GM11168 (cell line): ENCODE data around the gene TPP1.

Source experiments
- in situ Hi-C: fragments of 300-500 bp; cut with MboI; formaldehyde crosslinking; loops from one replicate; pipeline ENCODE4 v1.12.0; 2022; ENCODE audit warnings: low sequenced_read_pairs; ENCODE audit not compliant: unreplicated experiment

The TPP1 gene

DNA sequence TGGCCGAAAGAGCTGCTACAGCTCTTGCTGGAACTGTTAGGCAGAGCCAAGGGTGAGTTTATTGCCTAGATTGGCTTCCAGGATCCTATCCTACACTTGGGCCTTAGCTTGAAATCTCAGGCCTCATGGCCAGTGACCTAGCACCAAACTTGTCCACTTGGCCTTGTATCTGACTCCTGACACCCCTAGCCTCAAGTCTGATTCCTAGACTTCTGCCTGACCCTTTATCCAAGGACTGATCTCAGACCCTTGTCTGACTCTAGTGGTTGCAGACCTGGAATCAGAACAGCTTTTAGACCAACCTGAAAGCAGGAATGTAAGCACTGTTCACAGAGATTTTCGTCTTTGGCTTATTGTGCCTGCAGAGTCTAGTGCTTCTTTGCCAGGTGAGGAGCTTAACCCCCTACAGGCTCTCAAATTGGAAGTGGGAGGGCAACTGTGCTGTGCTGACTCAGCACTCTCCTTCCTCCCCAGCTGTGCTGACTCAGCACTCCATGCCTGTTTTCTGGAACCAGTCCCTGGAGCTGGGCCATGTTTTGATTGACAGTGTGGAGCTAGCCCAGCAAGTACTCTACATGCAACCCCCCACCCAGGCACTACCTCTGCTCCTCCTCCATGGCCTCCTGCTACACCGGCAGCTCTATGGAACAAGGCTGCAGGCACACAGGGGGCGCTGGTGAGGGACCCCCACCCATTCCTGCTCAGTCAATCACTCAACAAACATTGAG lies 50.9 kb downstream of the TPP1 start:
- in situ Hi-C loops: no loop called here

DNA sequence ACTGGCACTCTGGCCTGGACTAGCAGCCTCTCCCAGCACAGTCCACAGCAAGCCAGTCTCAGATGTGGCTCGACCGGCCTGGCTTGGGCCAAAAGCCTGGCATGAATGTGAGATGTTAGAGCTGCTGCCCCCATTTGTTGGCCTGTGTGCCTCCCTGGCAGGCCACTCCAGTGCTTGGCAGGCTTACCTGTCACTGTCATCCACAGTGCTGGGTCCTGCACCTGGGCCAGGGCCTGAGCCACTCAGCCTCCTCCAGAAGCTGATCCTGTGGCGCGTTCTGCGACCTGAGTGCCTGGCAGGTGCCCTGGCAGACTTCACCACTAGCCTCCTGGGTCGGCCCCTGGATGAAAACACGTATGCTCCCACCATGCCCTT lies 51.9 kb downstream of the TPP1 start:
- in situ Hi-C loops: no loop called here

- in situ Hi-C loops: no loop called here
Observed at GRCh38 chr11:6566704-6567370, 52.4 kb downstream of the TPP1 start.

DNA sequence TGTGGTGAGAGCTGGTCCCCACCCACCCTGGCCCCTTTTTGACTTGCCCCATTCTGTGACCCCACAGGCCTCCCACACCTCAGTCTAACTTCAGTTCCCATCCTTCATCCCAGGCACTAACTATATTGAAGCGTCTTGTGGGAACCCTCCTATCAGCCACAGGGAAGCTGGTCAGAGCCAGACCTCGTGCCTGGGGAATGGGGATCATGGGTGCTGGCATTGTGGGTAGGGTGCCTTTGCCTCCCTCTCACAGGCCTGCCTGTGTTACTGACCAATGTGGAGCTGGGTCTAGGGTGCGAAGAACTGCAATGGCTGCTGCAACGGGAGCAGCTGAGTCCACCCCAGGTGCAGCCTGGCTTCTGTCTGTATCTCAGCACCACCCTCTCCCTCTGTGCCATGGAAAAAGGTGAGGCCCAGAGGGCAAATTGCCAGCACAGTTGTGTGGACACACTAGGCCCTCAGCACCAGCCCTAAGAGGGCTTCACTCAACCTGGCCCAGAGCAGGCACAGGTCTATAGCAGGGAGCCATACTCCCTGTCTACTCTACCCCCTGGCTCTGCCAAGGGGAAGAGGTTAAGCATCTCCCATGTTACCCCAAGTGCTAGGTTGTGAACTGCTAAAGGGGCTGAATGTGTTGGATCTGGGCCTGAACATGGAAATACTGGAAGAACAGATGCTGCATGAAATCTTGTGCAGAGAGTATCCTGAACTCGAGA lies 53.1 kb downstream of the TPP1 start:
- in situ Hi-C loops: no loop called here

DNA sequence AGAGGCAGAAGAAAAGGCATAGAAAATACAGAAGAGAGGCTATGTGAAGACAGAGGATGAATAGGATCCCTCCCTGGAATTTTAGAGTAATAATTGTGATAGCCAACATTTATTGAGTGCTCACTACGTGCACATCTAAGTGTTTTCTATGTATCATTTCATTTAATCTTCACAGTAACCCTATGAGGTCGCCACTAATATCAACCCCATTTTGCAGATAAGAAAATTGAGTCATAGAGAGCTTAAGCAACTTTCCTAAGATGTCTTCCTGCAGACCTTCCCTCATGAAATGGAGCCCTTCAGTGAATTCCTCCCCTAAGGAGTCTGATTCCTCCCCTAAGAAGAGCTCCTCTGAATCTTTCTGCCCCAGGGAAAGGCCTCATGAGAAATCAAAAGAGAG lies 53.9 kb downstream of the TPP1 start:
- in situ Hi-C loops: no loop called here

DNA sequence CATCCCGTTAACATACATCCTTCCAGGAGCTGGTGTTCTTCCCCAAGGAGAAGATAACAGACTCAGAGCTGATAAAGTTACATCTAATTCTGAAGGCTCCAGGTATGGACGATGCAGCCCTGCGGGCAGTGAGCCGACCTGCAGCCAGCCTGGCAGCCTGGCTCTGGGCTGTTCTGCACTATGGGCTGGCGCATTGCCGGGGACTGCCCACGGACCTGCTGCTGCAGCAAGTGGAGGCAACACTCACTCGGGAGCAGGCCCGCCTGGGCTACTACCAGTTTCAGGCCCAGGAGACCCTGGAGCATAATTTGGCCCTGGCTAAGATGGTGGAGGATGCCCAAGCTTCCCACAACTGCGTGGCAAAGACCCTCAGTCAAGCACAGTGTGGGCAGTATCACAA lies 55.6 kb downstream of the TPP1 start:
- in situ Hi-C loops: no loop called here

DNA sequence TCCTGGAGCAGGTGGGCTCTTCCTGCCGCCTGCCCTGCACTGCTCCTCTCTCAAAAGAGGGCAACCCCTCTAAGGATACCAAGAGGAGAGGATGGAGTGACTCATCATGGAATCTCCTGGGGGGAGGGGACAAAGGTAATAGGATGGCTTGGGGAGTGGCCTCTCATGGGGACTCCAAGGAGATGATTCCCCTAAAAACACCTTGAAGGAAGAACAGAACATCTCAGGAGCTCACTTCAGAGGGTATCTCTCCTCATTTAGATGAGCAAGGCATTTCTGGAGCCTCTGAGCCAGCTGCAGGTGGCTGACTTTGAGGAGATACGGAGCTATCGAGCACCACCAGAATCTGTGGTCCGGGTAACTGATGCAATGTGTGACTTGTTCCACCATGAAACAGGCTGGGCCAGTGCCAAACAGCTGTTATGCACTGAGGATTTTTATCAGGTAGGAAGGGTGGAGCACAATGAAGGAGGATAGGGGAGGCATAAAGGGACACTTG lies 56.1 kb downstream of the TPP1 start:
- in situ Hi-C loops: no loop called here
